Fibroblast of skin of right quadriceps (primary cell): Measurements from ENCODE around the gene KLHL5.
A peak's percentile ranks its signal among the peaks of the same experiment; 100 is the strongest.

Experiments
- DNase-seq: peaks from one replicate; pipeline ENCODE4 v3.0.0-alpha.2; 2013

Gene KLHL5

GRCh38 chr4:39044956-39045826 is 16.8 kb upstream of the KLHL5 start:
- peak; percentile 14 for DNase-seq

GRCh38 chr4:39045827-39046221 is 16.2 kb upstream of the KLHL5 start:
- peak; percentile 13 for DNase-seq

- peak; percentile 22 for DNase-seq
Observed at GRCh38 chr4:39046249-39046648, 15.8 kb upstream of the KLHL5 start.

GRCh38 chr4:39047681-39048080 is 14.4 kb upstream of the KLHL5 start:
- peak; percentile 26 for DNase-seq

- DNase-seq, result no peak
Observed at GRCh38 chr4:39048311-39048710, 13.7 kb upstream of the KLHL5 start.

GRCh38 chr4:39050590-39050989 is 11.4 kb upstream of the KLHL5 start:
- DNase-seq, result no peak

GRCh38 chr4:39051492-39051891 is 10.5 kb upstream of the KLHL5 start:
- no peak for DNase-seq

GRCh38 chr4:39053983-39054382 is 8.0 kb upstream of the KLHL5 start:
- no peak for DNase-seq

- no peak for DNase-seq
Observed at GRCh38 chr4:39054497-39054896, 7.5 kb upstream of the KLHL5 start.

- no peak for DNase-seq
Observed at GRCh38 chr4:39056023-39056422, 6.0 kb upstream of the KLHL5 start.

- no peak for DNase-seq
Observed at GRCh38 chr4:39061457-39061856, 575 bp upstream of the KLHL5 start.

GRCh38 chr4:39062770-39063097 is 702 bp downstream of the KLHL5 start:
- no peak for DNase-seq

- DNase-seq, result no peak
Observed at GRCh38 chr4:39063430-39063829, 1.4 kb downstream of the KLHL5 start.

- DNase-seq, result peak; percentile 14
Observed at GRCh38 chr4:39066371-39066770, 4.3 kb downstream of the KLHL5 start.

GRCh38 chr4:39067031-39067430 is 5.0 kb downstream of the KLHL5 start:
- no peak for DNase-seq

GRCh38 chr4:39067451-39067850 is 5.4 kb downstream of the KLHL5 start:
- DNase-seq, result peak; percentile 10

- DNase-seq, result no peak
Observed at GRCh38 chr4:39068907-39069306, 6.9 kb downstream of the KLHL5 start.

GRCh38 chr4:39078829-39079228 is 16.8 kb downstream of the KLHL5 start:
- no peak for DNase-seq

GRCh38 chr4:39083164-39083563 is 21.1 kb downstream of the KLHL5 start:
- DNase-seq, result peak; percentile 67

GRCh38 chr4:39085891-39086290 is 23.9 kb downstream of the KLHL5 start:
- DNase-seq, result peak; percentile 34

- DNase-seq, result no peak
Observed at GRCh38 chr4:39096847-39097246, 34.8 kb downstream of the KLHL5 start.

GRCh38 chr4:39097290-39097689 is 35.3 kb downstream of the KLHL5 start:
- DNase-seq, result no peak

GRCh38 chr4:39102297-39102696 is 40.3 kb downstream of the KLHL5 start:
- no peak for DNase-seq

GRCh38 chr4:39103291-39103690 is 41.3 kb downstream of the KLHL5 start:
- no peak for DNase-seq

- no peak for DNase-seq
Observed at GRCh38 chr4:39104255-39104654, 42.2 kb downstream of the KLHL5 start.
